Astrocyte (in vitro differentiated cells and primary cell): ENCODE measurements around the gene EIF2S2. TPM values are rescaled to one million over a fixed set of nuclear protein-coding genes. Genes with fewer than 3 reads are reported as not detected.

Experiments used
- DNase-seq: peaks from one replicate; pipeline ENCODE4 v3.0.0-alpha.2; 2010; ENCODE audit warnings: low read depth
- FAIRE-seq: peaks from 2 replicates; lab custom pipeline; 2011; peaks lifted over from hg19 to GRCh38; lab: Jason Lieb, UNC
- H2AFZ ChIP-seq: 2 replicates; pipeline ENCODE4 v1.6.0; 2012; ENCODE audit warnings: low read depth, low read length, inconsistent platforms
- H3K27ac ChIP-seq: 2 replicates; pipeline ENCODE4 v1.5.1; 2011; ENCODE audit warnings: low read depth, low read length, inconsistent platforms
- H3K27me3 ChIP-seq: 2 replicates; pipeline ENCODE4 v1.6.0; 2011; ENCODE audit warnings: low read length, inconsistent platforms; ENCODE audit not compliant: insufficient read depth
- H3K36me3 ChIP-seq: 2 replicates; pipeline ENCODE4 v1.5.1; 2011; ENCODE audit warnings: low read length, inconsistent platforms; ENCODE audit not compliant: insufficient read depth
- H3K4me1 ChIP-seq: 2 replicates; pipeline ENCODE4 v1.5.1; 2011; ENCODE audit warnings: low read length, inconsistent platforms; ENCODE audit not compliant: insufficient read depth
- H3K4me2 ChIP-seq: 2 replicates; pipeline ENCODE4 v1.6.0; 2012; ENCODE audit warnings: low read length, inconsistent platforms
- H3K4me3 ChIP-seq: 2 replicates; pipeline ENCODE4 v1.5.1; 2011; ENCODE audit warnings: low read depth, mild to moderate bottlenecking, low read length, inconsistent platforms; ENCODE audit not compliant: insufficient read depth
- H3K79me2 ChIP-seq: 2 replicates; pipeline ENCODE4 v1.6.0; 2012; ENCODE audit warnings: mild to moderate bottlenecking, low read length, inconsistent platforms; ENCODE audit not compliant: insufficient read depth
- H3K9ac ChIP-seq: 2 replicates; pipeline ENCODE4 v1.6.0; 2012; ENCODE audit warnings: mild to moderate bottlenecking, low read length, inconsistent platforms
- H3K9me3 ChIP-seq: 2 replicates; pipeline ENCODE4 v1.5.1; 2012; ENCODE audit warnings: low read depth, mild to moderate bottlenecking, low read length, inconsistent platforms; ENCODE audit not compliant: insufficient read depth
- H4K20me1 ChIP-seq: 2 replicates; pipeline ENCODE4 v1.6.0; 2012; ENCODE audit warnings: low read length, inconsistent platforms; ENCODE audit not compliant: insufficient read depth
- H3K27ac Mint-ChIP-seq: one replicate; pipeline ENCODE4 v1.8.0; 2021; ENCODE audit warnings: mild to moderate bottlenecking, mixed read lengths; ENCODE audit not compliant: unreplicated experiment
- H3K27me3 Mint-ChIP-seq: one replicate; pipeline ENCODE4 v1.8.0; 2021; ENCODE audit warnings: low read depth, mixed read lengths; ENCODE audit not compliant: unreplicated experiment
- H3K36me3 Mint-ChIP-seq: one replicate; pipeline ENCODE4 v1.8.0; 2021; ENCODE audit warnings: low read depth, mixed read lengths; ENCODE audit not compliant: unreplicated experiment
- H3K4me1 Mint-ChIP-seq: one replicate; pipeline ENCODE4 v1.8.0; 2021; ENCODE audit warnings: low read depth, mixed read lengths; ENCODE audit not compliant: unreplicated experiment
- H3K4me3 Mint-ChIP-seq: one replicate; pipeline ENCODE4 v1.8.0; 2021; ENCODE audit warnings: mild to moderate bottlenecking, moderate library complexity, mixed read lengths; ENCODE audit not compliant: unreplicated experiment
- H3K9me3 Mint-ChIP-seq: one replicate; pipeline ENCODE4 v1.8.0; 2021; ENCODE audit warnings: mild to moderate bottlenecking, mixed read lengths; ENCODE audit not compliant: unreplicated experiment
- EZH2 ChIP-seq: IDR thresholded peaks from 2 replicates; pipeline ENCODE4 v1.6.1; 2012; ENCODE audit warnings: mild to moderate bottlenecking, low read length, inconsistent platforms; ENCODE audit not compliant: insufficient read depth
- total RNA-seq: library from RNA; stranded (reverse); gene quantifications from 2 replicates; pipeline ENCODE4 v1.2.1, GENCODE V29; 2021
- TF ChIP-seq, protein P1 (sequence below): IDR thresholded peaks from 2 replicates; pipeline ENCODE4 v1.5.1; 2011; ENCODE audit warnings: low read depth, mild to moderate bottlenecking, inconsistent platforms, low read length, moderate library complexity; ENCODE audit not compliant: insufficient read depth

EIF2S2 gene
- total RNA-seq, 1 donor from 2014 or later, result 122 TPM

- Mint-ChIP-seq H3K4me1 (peaks cover 10% of the 10 kb centered on the region), H3K9me3 (no peaks in the 10 kb centered on the region), H3K27me3 (no peaks in the 10 kb centered on the region), H3K27ac (no peak overlapping the region), H3K4me3 (no peak overlapping the region), H3K36me3 (no peaks in the 10 kb centered on the region)
- Histone ChIP-seq H3K4me1 (no peaks in the 10 kb centered on the region), H2AFZ (no peak overlapping the region), H3K27me3 (no peaks in the 10 kb centered on the region), H3K36me3 (no peaks in the 10 kb centered on the region), H3K4me2 (no peak overlapping the region), H3K79me2 (peaks cover 93% of the 10 kb centered on the region), H4K20me1 (peaks cover 96% of the 10 kb centered on the region), H3K4me3 (no peak overlapping the region), H3K27ac (no peak overlapping the region), H3K9me3 (no peaks in the 10 kb centered on the region), H3K9ac (no peak overlapping the region)
- TF ChIP-seq, protein P1, sequence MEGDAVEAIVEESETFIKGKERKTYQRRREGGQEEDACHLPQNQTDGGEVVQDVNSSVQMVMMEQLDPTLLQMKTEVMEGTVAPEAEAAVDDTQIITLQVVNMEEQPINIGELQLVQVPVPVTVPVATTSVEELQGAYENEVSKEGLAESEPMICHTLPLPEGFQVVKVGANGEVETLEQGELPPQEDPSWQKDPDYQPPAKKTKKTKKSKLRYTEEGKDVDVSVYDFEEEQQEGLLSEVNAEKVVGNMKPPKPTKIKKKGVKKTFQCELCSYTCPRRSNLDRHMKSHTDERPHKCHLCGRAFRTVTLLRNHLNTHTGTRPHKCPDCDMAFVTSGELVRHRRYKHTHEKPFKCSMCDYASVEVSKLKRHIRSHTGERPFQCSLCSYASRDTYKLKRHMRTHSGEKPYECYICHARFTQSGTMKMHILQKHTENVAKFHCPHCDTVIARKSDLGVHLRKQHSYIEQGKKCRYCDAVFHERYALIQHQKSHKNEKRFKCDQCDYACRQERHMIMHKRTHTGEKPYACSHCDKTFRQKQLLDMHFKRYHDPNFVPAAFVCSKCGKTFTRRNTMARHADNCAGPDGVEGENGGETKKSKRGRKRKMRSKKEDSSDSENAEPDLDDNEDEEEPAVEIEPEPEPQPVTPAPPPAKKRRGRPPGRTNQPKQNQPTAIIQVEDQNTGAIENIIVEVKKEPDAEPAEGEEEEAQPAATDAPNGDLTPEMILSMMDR, result no peak
- no peak for TF ChIP-seq EZH2
- FAIRE-seq, result no peak
- no peak for DNase-seq
Observed at GRCh38 chr20:34058831-34059230, 53.2 kb downstream of the EIF2S2 start.

DNA sequence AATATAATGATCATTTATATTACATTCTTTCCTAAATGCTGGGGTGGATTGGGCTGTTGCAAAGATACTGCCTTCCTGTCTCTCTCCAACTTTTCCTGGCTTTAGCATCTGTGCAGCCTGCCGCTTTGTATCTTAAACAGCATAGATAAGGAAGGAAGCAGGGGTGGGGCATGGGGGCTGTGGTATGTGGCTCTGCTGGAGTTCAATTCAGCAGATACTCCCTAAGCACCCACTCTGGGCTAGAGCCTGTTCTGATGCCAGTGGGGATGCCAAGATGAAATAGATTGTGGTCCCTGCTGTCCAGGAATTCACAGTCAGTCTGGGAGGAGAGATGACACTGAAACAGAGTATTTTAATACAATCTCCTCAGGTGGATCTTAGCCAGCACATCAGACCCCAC is 56.8 kb downstream of the EIF2S2 start:
- Histone ChIP-seq H3K36me3 (no peaks in the 10 kb centered on the region), H3K27ac (no peak overlapping the region), H3K4me2 (no peak overlapping the region), H3K79me2 (peaks cover 93% of the 10 kb centered on the region), H3K27me3 (no peaks in the 10 kb centered on the region), H2AFZ (no peak overlapping the region), H4K20me1 (peaks cover 96% of the 10 kb centered on the region), H3K9me3 (no peaks in the 10 kb centered on the region), H3K4me1 (no peaks in the 10 kb centered on the region), H3K9ac (no peak overlapping the region), H3K4me3 (no peak overlapping the region)
- H3K9me3 Mint-ChIP-seq, result no peaks in the 10 kb centered on the region
- TF ChIP-seq, protein P1, result no peak
- FAIRE-seq (no peak), DNase-seq (no peak)
- H3K4me3 Mint-ChIP-seq, result no peak overlapping the region
- H3K36me3 Mint-ChIP-seq, result no peaks in the 10 kb centered on the region
- peaks cover 4% of the 10 kb centered on the region for H3K4me1 Mint-ChIP-seq
- H3K27ac Mint-ChIP-seq, result no peak overlapping the region
- H3K27me3 Mint-ChIP-seq, result no peaks in the 10 kb centered on the region

DNA sequence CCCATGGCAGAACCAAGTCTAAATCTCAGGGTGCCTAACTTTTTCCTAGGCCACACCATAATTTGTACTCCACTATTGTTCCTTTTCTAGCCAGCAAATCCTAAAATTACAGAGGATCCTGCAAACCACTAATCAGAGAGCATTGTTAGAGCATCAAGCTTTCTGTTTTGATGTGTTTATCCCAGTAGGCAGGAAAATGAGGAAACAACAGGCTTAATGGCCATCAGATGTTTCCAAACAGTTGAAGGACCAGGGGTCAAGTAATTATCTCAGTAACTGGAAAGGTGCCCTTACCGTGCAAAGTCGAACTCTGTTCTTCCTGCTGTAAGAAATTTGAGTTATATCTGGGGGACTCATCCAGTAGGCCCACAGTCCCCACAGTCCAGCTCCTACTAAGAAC is 59.6 kb downstream of the EIF2S2 start:
- TF ChIP-seq EZH2, result no peak
- TF ChIP-seq, protein P1, result no peak
- Histone ChIP-seq H3K4me2 (no peak overlapping the region), H3K36me3 (no peaks in the 10 kb centered on the region), H3K27me3 (no peaks in the 10 kb centered on the region), H3K27ac (no peak overlapping the region), H2AFZ (no peak overlapping the region), H4K20me1 (peaks cover 94% of the 10 kb centered on the region), H3K9ac (no peak overlapping the region), H3K79me2 (peaks cover 92% of the 10 kb centered on the region), H3K4me3 (no peak overlapping the region), H3K4me1 (no peaks in the 10 kb centered on the region), H3K9me3 (no peaks in the 10 kb centered on the region)
- Mint-ChIP-seq H3K27me3 (no peaks in the 10 kb centered on the region), H3K27ac (no peak overlapping the region), H3K36me3 (no peaks in the 10 kb centered on the region), H3K9me3 (no peaks in the 10 kb centered on the region), H3K4me1 (peaks cover 4% of the 10 kb centered on the region), H3K4me3 (no peak overlapping the region)
- FAIRE-seq, result no peak
- DNase-seq, result no peak
